H4 (cell line): ENCODE data around the gene ZNF829. TPM values are rescaled to one million over a fixed set of nuclear protein-coding genes. Genes with fewer than 3 reads are reported as not detected.

Source experiments
- total RNA-seq: library from RNA; depleted of rRNA; stranded (reverse); fragments of >200 nt; shearing (Covaris generic); gene quantifications from 2 replicates; pipeline ENCODE4 v1.2.3, GENCODE V29; 2014; rRNA removed

Gene ZNF829
- total RNA-seq, 1 experiment from 2014 or later: 0.91 TPM

Other genes starting within 250 kb of the ZNF829 start
- 6.7 and 10.1 TPM in 2 replicates for gene ZNF461, start 249.5 kb downstream of the ZNF829 start, total RNA-seq
- 5.5 and 8.1 TPM in 2 replicates for gene ZNF567, start 228.7 kb downstream of the ZNF829 start, total RNA-seq
- gene ZNF850, start 143.5 kb downstream of the ZNF829 start, total RNA-seq: 6.3 and 7.0 TPM in 2 replicates
- 0.27 and 1.2 TPM in 2 replicates for gene ZNF790, start 77.9 kb downstream of the ZNF829 start, total RNA-seq
- 0.08 and 0.64 TPM in 2 replicates for gene ZNF345, start 65.4 kb downstream of the ZNF829 start, total RNA-seq
- 3.0 and 4.6 TPM in 2 replicates for gene ZNF568, start within 50 bp of the ZNF829 start, total RNA-seq
- gene ZNF420, start 162.1 kb upstream of the ZNF829 start, total RNA-seq: 0.90 and 1.8 TPM in 2 replicates